ENCODE results near the gene C9orf43. TPM values are rescaled to one million over a fixed set of nuclear protein-coding genes. Genes with fewer than 3 reads are reported as not detected.
"Not testable (repeated sequence)": the region's sequence is repeated elsewhere in the genome, so short reads cannot be mapped to it uniquely, and the experiment has no call there.

Gene C9orf43
- 0.82 and 2.2 TPM in 2 replicates for total RNA-seq (2014; rRNA removed; shearing (Covaris generic); ENCODE audit: low replicate concordance)

GRCh38 chr9:113410207-113410864 is at the start of gene C9orf43, which contains the start of gene POLE3:
Gene C9orf43 (plus strand): TSS chr9:113410747. CDS start chr9:113413494, 2,747 bp downstream.
Gene POLE3 (minus strand): TSS chr9:113410675. CDS start chr9:113410293, 382 bp downstream.
- H4K20me1 ChIP-seq (ENCODE audit: insufficient read depth, low read depth, low read length): no peaks in the 10 kb centered on the region
- H3K9ac ChIP-seq (ENCODE audit: low read length): peak within 1 kb of the TSS; percentile 98
- DNase-seq: peak; percentile 99
- H3K4me3 ChIP-seq (ENCODE audit: low read length): peak within 1 kb of the TSS; percentile 97
- H3K9me2 ChIP-seq (replicated peaks; ENCODE audit: insufficient read depth, low read length): no peaks in the 10 kb centered on the region
- H2AFZ ChIP-seq (ENCODE audit: low read length): peak within 1 kb of the TSS; percentile 72; the same call in 1 of the 2 replicates
- H3K4me2 ChIP-seq (ENCODE audit: low read depth, low read length, poor library complexity, severe bottlenecking): peak within 1 kb of the TSS; percentile 99
- peaks cover 15% of the 10 kb centered on the region for H3K36me3 ChIP-seq (ENCODE audit: insufficient read depth, low read length)
- peaks cover 30% of the 10 kb centered on the region for H3K79me2 ChIP-seq (ENCODE audit: low read length)
- H3K27ac ChIP-seq (ENCODE audit: low read length): peak within 1 kb of the TSS; percentile 93
- H3K9me3 ChIP-seq (ENCODE audit: low read length): no peaks in the 10 kb centered on the region
- H3K4me1 ChIP-seq (ENCODE audit: low read length): peaks cover 32% of the 10 kb centered on the region
- no peaks in the 10 kb centered on the region for H3K27me3 ChIP-seq (ENCODE audit: low read length)

GRCh38 chr9:113361304-113362018 is 49.1 kb upstream of the C9orf43 start:
- Histone ChIP-seq H3K9ac (ENCODE audit: low read length) (no peak overlapping the region), H3K27ac (ENCODE audit: low read length) (no peak overlapping the region), H2AFZ (ENCODE audit: low read length) (no peak overlapping the region), H3K9me3 (ENCODE audit: low read length) (no peaks in the 10 kb centered on the region), H3K9me2 (replicated peaks; ENCODE audit: insufficient read depth, low read length) (no peaks in the 10 kb centered on the region), H3K27me3 (ENCODE audit: low read length) (no peaks in the 10 kb centered on the region), H3K79me2 (ENCODE audit: low read length) (no peaks in the 10 kb centered on the region), H3K4me3 (ENCODE audit: low read length) (no peak overlapping the region), H4K20me1 (ENCODE audit: insufficient read depth, low read depth, low read length) (no peaks in the 10 kb centered on the region), H3K4me1 (ENCODE audit: low read length) (no peaks in the 10 kb centered on the region), H3K36me3 (ENCODE audit: insufficient read depth, low read length) (no peaks in the 10 kb centered on the region), H3K4me2 (ENCODE audit: low read depth, low read length, poor library complexity, severe bottlenecking) (no peak overlapping the region)
- no peak for DNase-seq

GRCh38 chr9:113363336-113363735 is 47.2 kb upstream of the C9orf43 start:
- H3K9me3 ChIP-seq (ENCODE audit: low read length): no peaks in the 10 kb centered on the region
- no peaks in the 10 kb centered on the region for H4K20me1 ChIP-seq (ENCODE audit: insufficient read depth, low read depth, low read length)
- H3K9me2 ChIP-seq (replicated peaks; ENCODE audit: insufficient read depth, low read length): no peaks in the 10 kb centered on the region
- H3K4me3 ChIP-seq (ENCODE audit: low read length): no peak overlapping the region
- H3K27me3 ChIP-seq (ENCODE audit: low read length): no peaks in the 10 kb centered on the region
- no peaks in the 10 kb centered on the region for H3K36me3 ChIP-seq (ENCODE audit: insufficient read depth, low read length)
- H3K27ac ChIP-seq (ENCODE audit: low read length): no peak overlapping the region
- H3K4me2 ChIP-seq (ENCODE audit: low read depth, low read length, poor library complexity, severe bottlenecking): no peak overlapping the region
- H3K9ac ChIP-seq (ENCODE audit: low read length): no peak overlapping the region
- no peak for DNase-seq
- no peaks in the 10 kb centered on the region for H3K4me1 ChIP-seq (ENCODE audit: low read length)
- H3K79me2 ChIP-seq (ENCODE audit: low read length): no peaks in the 10 kb centered on the region
- H2AFZ ChIP-seq (ENCODE audit: low read length): no peak overlapping the region

GRCh38 chr9:113364951-113365350 is 45.6 kb upstream of the C9orf43 start:
- no peak for DNase-seq
- Histone ChIP-seq H3K27ac (ENCODE audit: low read length) (no peak overlapping the region), H3K79me2 (ENCODE audit: low read length) (no peaks in the 10 kb centered on the region), H3K4me3 (ENCODE audit: low read length) (no peak overlapping the region), H2AFZ (ENCODE audit: low read length) (no peak overlapping the region), H3K9ac (ENCODE audit: low read length) (no peak overlapping the region), H4K20me1 (ENCODE audit: insufficient read depth, low read depth, low read length) (no peaks in the 10 kb centered on the region), H3K4me2 (ENCODE audit: low read depth, low read length, poor library complexity, severe bottlenecking) (no peak overlapping the region), H3K9me2 (replicated peaks; ENCODE audit: insufficient read depth, low read length) (no peaks in the 10 kb centered on the region), H3K36me3 (ENCODE audit: insufficient read depth, low read length) (no peaks in the 10 kb centered on the region), H3K27me3 (ENCODE audit: low read length) (no peaks in the 10 kb centered on the region), H3K9me3 (ENCODE audit: low read length) (no peaks in the 10 kb centered on the region), H3K4me1 (ENCODE audit: low read length) (no peaks in the 10 kb centered on the region)

- H3K79me2 ChIP-seq (ENCODE audit: low read length); H3K9me2 ChIP-seq (replicated peaks; ENCODE audit: insufficient read depth, low read length); H3K4me2 ChIP-seq (ENCODE audit: low read depth, low read length, poor library complexity, severe bottlenecking); H3K4me3 ChIP-seq (ENCODE audit: low read length); H2AFZ ChIP-seq (ENCODE audit: low read length); H3K9me3 ChIP-seq (ENCODE audit: low read length); H3K4me1 ChIP-seq (ENCODE audit: low read length); H3K27me3 ChIP-seq (ENCODE audit: low read length); H3K36me3 ChIP-seq (ENCODE audit: insufficient read depth, low read length); H3K9ac ChIP-seq (ENCODE audit: low read length); H4K20me1 ChIP-seq (ENCODE audit: insufficient read depth, low read depth, low read length); H3K27ac ChIP-seq (ENCODE audit: low read length); DNase-seq: not testable (repeated sequence)
These were observed 44.9 kb upstream of the C9orf43 start for GRCh38 chr9:113365652-113366051.

- no peaks in the 10 kb centered on the region for H3K9me2 ChIP-seq (replicated peaks; ENCODE audit: insufficient read depth, low read length)
- no peak overlapping the region for H3K4me2 ChIP-seq (ENCODE audit: low read depth, low read length, poor library complexity, severe bottlenecking)
- H3K9me3 ChIP-seq (ENCODE audit: low read length): no peaks in the 10 kb centered on the region
- no peaks in the 10 kb centered on the region for H3K36me3 ChIP-seq (ENCODE audit: insufficient read depth, low read length)
- no peak overlapping the region for H3K4me3 ChIP-seq (ENCODE audit: low read length)
- H3K27ac ChIP-seq (ENCODE audit: low read length): no peak overlapping the region
- H3K9ac ChIP-seq (ENCODE audit: low read length): no peak overlapping the region
- no peaks in the 10 kb centered on the region for H3K27me3 ChIP-seq (ENCODE audit: low read length)
- DNase-seq: no peak
- H3K79me2 ChIP-seq (ENCODE audit: low read length): no peaks in the 10 kb centered on the region
- H4K20me1 ChIP-seq (ENCODE audit: insufficient read depth, low read depth, low read length): no peaks in the 10 kb centered on the region
- no peaks in the 10 kb centered on the region for H3K4me1 ChIP-seq (ENCODE audit: low read length)
- no peak overlapping the region for H2AFZ ChIP-seq (ENCODE audit: low read length)
These were observed 42.1 kb upstream of the C9orf43 start for GRCh38 chr9:113368348-113368981.

- no peaks in the 10 kb centered on the region for H3K9me3 ChIP-seq (ENCODE audit: low read length)
- H3K27ac ChIP-seq (ENCODE audit: low read length): no peak overlapping the region
- H3K79me2 ChIP-seq (ENCODE audit: low read length): no peaks in the 10 kb centered on the region
- no peaks in the 10 kb centered on the region for H3K4me1 ChIP-seq (ENCODE audit: low read length)
- H3K36me3 ChIP-seq (ENCODE audit: insufficient read depth, low read length): no peaks in the 10 kb centered on the region
- no peaks in the 10 kb centered on the region for H3K27me3 ChIP-seq (ENCODE audit: low read length)
- H3K4me3 ChIP-seq (ENCODE audit: low read length): no peak overlapping the region
- no peaks in the 10 kb centered on the region for H3K9me2 ChIP-seq (replicated peaks; ENCODE audit: insufficient read depth, low read length)
- DNase-seq: no peak
- H3K9ac ChIP-seq (ENCODE audit: low read length): no peak overlapping the region
- H2AFZ ChIP-seq (ENCODE audit: low read length): no peak overlapping the region
- H4K20me1 ChIP-seq (ENCODE audit: insufficient read depth, low read depth, low read length): no peaks in the 10 kb centered on the region
- no peak overlapping the region for H3K4me2 ChIP-seq (ENCODE audit: low read depth, low read length, poor library complexity, severe bottlenecking)
These were observed 41.3 kb upstream of the C9orf43 start for GRCh38 chr9:113368982-113369854.

GRCh38 chr9:113369855-113370140 is 40.7 kb upstream of the C9orf43 start:
- DNase-seq: no peak
- no peak overlapping the region for H3K4me2 ChIP-seq (ENCODE audit: low read depth, low read length, poor library complexity, severe bottlenecking)

More at GRCh38 chr9:113369855-113370140, 40.7 kb upstream of the C9orf43 start:
- Histone ChIP-seq H3K4me1 (ENCODE audit: low read length) (no peaks in the 10 kb centered on the region), H3K79me2 (ENCODE audit: low read length) (no peaks in the 10 kb centered on the region), H3K9ac (ENCODE audit: low read length) (no peak overlapping the region), H4K20me1 (ENCODE audit: insufficient read depth, low read depth, low read length) (no peaks in the 10 kb centered on the region), H3K27me3 (ENCODE audit: low read length) (no peaks in the 10 kb centered on the region), H3K4me3 (ENCODE audit: low read length) (no peak overlapping the region), H3K36me3 (ENCODE audit: insufficient read depth, low read length) (no peaks in the 10 kb centered on the region), H3K9me2 (replicated peaks; ENCODE audit: insufficient read depth, low read length) (no peaks in the 10 kb centered on the region), H3K27ac (ENCODE audit: low read length) (no peak overlapping the region), H2AFZ (ENCODE audit: low read length) (no peak overlapping the region), H3K9me3 (ENCODE audit: low read length) (no peaks in the 10 kb centered on the region)
